GM12801 (cell line): ENCODE data around the gene FBXO34.

ENCODE experiments used
- CTCF ChIP-seq: IDR thresholded peaks from one replicate; pipeline ENCODE4 v1.5.1; 2011; ENCODE audit warnings: control low read depth; ENCODE audit not compliant: insufficient read length; ENCODE audit errors: extremely low read depth

FBXO34 gene

GRCh38 chr14:55298500-55298822, 27.2 kb downstream of the FBXO34 start:
- no peak for TF ChIP-seq CTCF

- no peak for TF ChIP-seq CTCF
Observed at GRCh38 chr14:55301437-55302121, 30.4 kb downstream of the FBXO34 start.

GRCh38 chr14:55302367-55303124, 31.3 kb downstream of the FBXO34 start:
- no peak for TF ChIP-seq CTCF

GRCh38 chr14:55303125-55303499, 31.9 kb downstream of the FBXO34 start:
- no peak for TF ChIP-seq CTCF

GRCh38 chr14:55303691-55304145, 32.5 kb downstream of the FBXO34 start:
- no peak for TF ChIP-seq CTCF

- TF ChIP-seq CTCF = no peak
Observed at GRCh38 chr14:55306938-55307589, 35.8 kb downstream of the FBXO34 start.

- TF ChIP-seq CTCF = no peak
Observed at GRCh38 chr14:55309154-55309553, 37.9 kb downstream of the FBXO34 start.
